Prostate gland (tissue), 2 donors: Measurements from ENCODE around the gene ARHGEF19. TPM values are rescaled to one million over a fixed set of nuclear protein-coding genes. Genes with fewer than 3 reads are reported as not detected.
A peak's percentile ranks its signal among the peaks of the same experiment; 100 is the strongest.

Experiments
- DNase-seq: peaks from one replicate; pipeline ENCODE4 v3.0.0-alpha.2; 2019; ENCODE audit warnings: low spot score
- H3K27ac ChIP-seq, 2 donors: fragments of 200-600 bp; sonication (generic); 2 replicates each; pipeline ENCODE4 v1.5.1; 2017 to 2019
- H3K27me3 ChIP-seq: fragments of 200-600 bp; sonication (generic); replicated peaks from 2 replicates; pipeline ENCODE4 v1.5.1; 2019; ENCODE audit not compliant: insufficient read depth
- H3K36me3 ChIP-seq, 2 donors: fragments of 200-600 bp; sonication (generic); 1 replicate in 1 of 2; 2 replicates in 1 of 2; pipeline versions ENCODE4 v1.5.1 to v1.8.1; 2017 to 2019
- H3K4me1 ChIP-seq: fragments of 200-600 bp; sonication (generic); replicated peaks from 2 replicates; pipeline ENCODE4 v1.5.1; 2019
- H3K4me3 ChIP-seq, 2 donors: fragments of 200-600 bp; sonication (generic); 2 replicates each; pipeline ENCODE4 v1.5.1; 2017 to 2019
- H3K9me3 ChIP-seq: fragments of 200-600 bp; sonication (generic); 2 replicates; pipeline ENCODE4 v1.5.1; 2017
- CTCF ChIP-seq, 4 experiments: fragments of 200-600 bp in 2 of 4; fragments of 450-650 bp in 2 of 4; sonication (generic) in 2 of 4; IDR thresholded peaks; 1 replicate in 3 of 4; 2 replicates in 1 of 4; pipeline ENCODE4 v1.5.1; 2016 to 2019; ENCODE audit warnings: antibody characterized with exemption in 4 of 4, mild to moderate bottlenecking in 2 of 4, moderate library complexity in 2 of 4
- POLR2A ChIP-seq: fragments of 450-650 bp; IDR thresholded peaks from one replicate; pipeline ENCODE4 v1.6.1; 2016; ENCODE audit warnings: antibody characterized with exemption, mild to moderate bottlenecking
- POLR2AphosphoS5 ChIP-seq: sonication (generic); formaldehyde crosslinking; IDR thresholded peaks from one replicate; pipeline ENCODE4 v1.6.1; 2017; ENCODE audit warnings: antibody characterized with exemption
- WGBS: methylation state at CpG from one replicate; pipeline ENCODE4 v1.1.5; 2018; 5-methylcytosine and 5-hydroxymethylcytosine counted together
- intact Hi-C: fragments of 100-400 bp; cut with DNase I; formaldehyde crosslinking; loops from one replicate; pipeline ENCODE4 v1.14.2; 2022
- total RNA-seq, 2 donors: library from RNA; depleted of rRNA; stranded (reverse); fragments of >200 nt; gene quantifications; one replicate each; pipeline ENCODE4 v1.1.0, GENCODE V29; 2016

The ARHGEF19 gene
- total RNA-seq, 2 donors from 2014 or later = 13.1 to 18.8 TPM

GRCh38 chr1:16243936-16244649 is 31.6 kb upstream of the ARHGEF19 start:
- Histone ChIP-seq H3K27ac (peak overlapping the region in 1 of 2 donors; percentile 31), H3K9me3 (no peaks in the 10 kb centered on the region), H3K4me3 (no peak overlapping the region), H3K27me3 (no peaks in the 10 kb centered on the region), H3K4me1 (peaks cover 13% of the 10 kb centered on the region), H3K36me3 (no peaks in the 10 kb centered on the region)
- intact Hi-C loops = loop anchor here (5.0 kb wide), 3 partner anchors 37 to 167 kb away; no protein-coding TSS in a partner anchor
- peak; percentile 82 for DNase-seq
- no peak for TF ChIP-seq POLR2A
- TF ChIP-seq CTCF (IDR thresholded peaks at IDR 0.05) = peak; percentile 53 to 92 (median 80)
- TF ChIP-seq POLR2AphosphoS5 = peak; percentile 62
- WGBS = 17% methylated on average over 8 of the region's 8 CpGs

- DNase-seq = no peak
- no peak overlapping the region for H3K27ac ChIP-seq
- 79% methylated on average over 8 of the region's 8 CpGs for WGBS
- TF ChIP-seq POLR2A (no peak), POLR2AphosphoS5 (no peak), CTCF (IDR thresholded peaks at IDR 0.05) (no peak)
- H3K4me3 ChIP-seq = no peak overlapping the region
- intact Hi-C loops = loop anchor here (5.0 kb wide), 3 partner anchors 36 to 166 kb away; no protein-coding TSS in a partner anchor
- H3K36me3 ChIP-seq = no peaks in the 10 kb centered on the region
- H3K9me3 ChIP-seq = no peaks in the 10 kb centered on the region
- H3K27me3 ChIP-seq = no peaks in the 10 kb centered on the region
- peaks cover 11% of the 10 kb centered on the region for H3K4me1 ChIP-seq
These were observed 30.8 kb upstream of the ARHGEF19 start for GRCh38 chr1:16243215-16243610.

GRCh38 chr1:16242556-16243214 is 30.2 kb upstream of the ARHGEF19 start:
- 85% methylated on average over 17 of the region's 17 CpGs for WGBS
- DNase-seq = no peak
- H3K4me3 ChIP-seq = no peak overlapping the region
- no peaks in the 10 kb centered on the region for H3K9me3 ChIP-seq
- TF ChIP-seq POLR2A = no peak
- TF ChIP-seq CTCF (IDR thresholded peaks at IDR 0.05) = no peak
- no peak for TF ChIP-seq POLR2AphosphoS5
- H3K27me3 ChIP-seq = no peaks in the 10 kb centered on the region
- H3K27ac ChIP-seq = no peak overlapping the region
- peaks cover 7% of the 10 kb centered on the region for H3K4me1 ChIP-seq
- intact Hi-C loops = loop anchor here (5.0 kb wide), 3 partner anchors 35 to 165 kb away; no protein-coding TSS in a partner anchor
- no peaks in the 10 kb centered on the region for H3K36me3 ChIP-seq

GRCh38 chr1:16241221-16241708 is 28.8 kb upstream of the ARHGEF19 start:
- 62% methylated on average over 10 of the region's 10 CpGs for WGBS
- TF ChIP-seq POLR2A (no peak), CTCF (IDR thresholded peaks at IDR 0.05) (no peak), POLR2AphosphoS5 (no peak)
- Histone ChIP-seq H3K27ac (no peak overlapping the region), H3K4me1 (peaks cover 7% of the 10 kb centered on the region), H3K27me3 (no peaks in the 10 kb centered on the region), H3K36me3 (no peaks in the 10 kb centered on the region), H3K9me3 (no peaks in the 10 kb centered on the region), H3K4me3 (no peak overlapping the region)
- DNase-seq = no peak
- intact Hi-C loops = loop anchor here (5.0 kb wide), 3 partner anchors 34 to 164 kb away; no protein-coding TSS in a partner anchor
